ENCODE measurements around the gene NIT2.
"Not testable (repeated sequence)": the region's sequence is repeated elsewhere in the genome, so short reads cannot be mapped to it uniquely, and the experiment has no call there.

NIT2 gene

DNA sequence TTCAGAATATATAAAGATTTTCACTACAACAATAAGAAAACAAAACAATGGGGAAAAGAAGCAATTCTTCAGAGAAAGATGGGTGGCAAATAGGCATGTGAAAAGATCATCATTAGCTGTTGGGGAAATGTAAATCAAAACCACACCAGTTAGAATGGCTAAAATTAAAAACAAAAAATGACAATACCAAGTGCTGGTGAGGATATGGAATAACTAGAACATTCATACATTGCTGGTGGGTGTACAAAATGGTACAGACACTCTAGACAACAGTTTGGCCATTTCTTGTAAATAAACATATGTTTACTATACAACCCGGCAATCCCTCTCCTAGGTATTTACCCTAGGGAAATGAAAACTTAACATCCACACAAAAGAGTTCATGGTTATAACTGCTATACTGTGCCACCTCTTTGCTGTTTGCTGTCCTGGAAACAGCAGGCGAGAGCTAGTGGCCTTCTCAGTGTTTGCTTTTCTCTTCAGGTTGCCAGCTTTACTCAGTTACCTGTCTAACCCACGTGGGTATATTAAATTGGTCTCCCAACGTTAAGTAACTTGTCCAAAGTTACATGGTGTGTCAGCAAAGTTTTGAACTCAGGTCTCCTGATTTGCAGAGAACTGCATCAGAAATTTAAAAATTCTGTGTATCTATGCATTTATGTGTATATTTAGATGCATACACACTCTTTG is 4.6 kb upstream of the NIT2 start:
- H3K27me3 Mint-ChIP-seq: no peaks in the 10 kb centered on the region
- H3K4me1 Mint-ChIP-seq (ENCODE audit: low read depth): peaks cover 11% of the 10 kb centered on the region
- H3K36me3 Mint-ChIP-seq (ENCODE audit: low read depth): peaks cover 15% of the 10 kb centered on the region
- H3K9me3 Mint-ChIP-seq: peaks cover 6% of the 10 kb centered on the region
- H3K4me3 Mint-ChIP-seq: no peak overlapping the region
- H3K27ac Mint-ChIP-seq: no peak overlapping the region

DNA sequence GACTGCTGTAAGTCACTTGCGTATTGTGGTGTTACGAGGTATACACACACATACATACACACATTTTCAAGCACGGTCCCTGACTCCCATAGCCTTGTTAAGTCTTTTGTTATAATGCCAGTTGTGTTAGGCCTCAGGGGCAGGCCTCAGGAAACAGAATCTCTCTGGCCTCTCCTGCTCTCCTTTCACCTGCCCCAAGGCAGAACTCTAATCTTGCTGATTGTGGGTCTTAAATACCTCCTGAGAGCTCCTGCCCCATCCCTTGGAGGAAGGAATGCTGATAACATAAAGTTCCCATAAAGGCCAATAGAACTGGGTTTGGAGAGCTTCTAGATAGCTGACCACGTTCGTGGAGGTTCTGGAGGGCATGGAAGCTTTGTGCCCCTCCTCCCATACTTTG is 3.9 kb upstream of the NIT2 start:
- Mint-ChIP-seq H3K4me3 (no peak overlapping the region), H3K36me3 (ENCODE audit: low read depth) (peaks cover 19% of the 10 kb centered on the region), H3K27me3 (no peaks in the 10 kb centered on the region), H3K4me1 (ENCODE audit: low read depth) (peaks cover 18% of the 10 kb centered on the region), H3K27ac (no peak overlapping the region), H3K9me3 (peaks cover 6% of the 10 kb centered on the region)

DNA sequence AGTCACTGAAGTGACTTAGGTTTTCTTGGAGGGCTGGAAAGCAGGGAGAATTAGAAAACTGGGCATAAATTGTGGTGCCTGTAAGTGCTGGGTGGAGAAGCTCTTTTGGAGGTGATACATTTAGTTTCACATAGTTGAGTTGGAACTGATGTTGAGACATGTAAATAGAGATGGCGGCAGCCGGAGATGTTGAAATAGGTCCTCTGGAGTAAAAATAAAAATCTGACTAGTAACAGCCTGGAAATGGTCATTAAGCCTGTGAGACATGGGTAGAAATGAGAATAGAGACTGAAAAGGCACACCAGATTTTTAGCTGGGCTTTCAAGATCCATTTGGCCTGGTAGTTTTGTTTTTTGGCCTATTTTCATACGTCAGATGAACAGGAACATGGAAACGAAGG is 2.9 kb upstream of the NIT2 start:
- Mint-ChIP-seq H3K4me1 (ENCODE audit: low read depth) (peaks cover 25% of the 10 kb centered on the region), H3K27ac (no peak overlapping the region), H3K4me3 (no peak overlapping the region), H3K27me3 (no peaks in the 10 kb centered on the region), H3K36me3 (ENCODE audit: low read depth) (peaks cover 15% of the 10 kb centered on the region), H3K9me3 (peaks cover 5% of the 10 kb centered on the region)

DNA sequence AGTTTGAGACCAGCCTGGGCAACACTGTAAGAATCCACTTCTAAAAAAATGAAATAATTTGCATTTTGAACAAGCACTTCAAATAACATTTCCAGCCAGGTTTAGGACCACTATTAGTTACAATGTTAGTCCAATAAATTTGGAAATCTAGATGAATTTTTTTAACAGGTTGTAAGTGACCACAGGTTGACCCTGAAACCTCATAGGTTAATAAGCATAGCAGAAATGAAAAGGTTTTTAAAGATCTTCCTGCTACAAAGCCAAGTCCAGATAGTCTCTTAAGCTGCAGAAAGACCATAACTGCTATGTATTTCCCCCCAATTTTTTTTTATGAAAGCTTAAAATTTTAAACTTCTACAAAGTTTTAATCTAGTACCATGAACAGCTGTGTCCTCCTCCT is 1.5 kb upstream of the NIT2 start:
- H3K27ac Mint-ChIP-seq: no peak overlapping the region

DNA sequence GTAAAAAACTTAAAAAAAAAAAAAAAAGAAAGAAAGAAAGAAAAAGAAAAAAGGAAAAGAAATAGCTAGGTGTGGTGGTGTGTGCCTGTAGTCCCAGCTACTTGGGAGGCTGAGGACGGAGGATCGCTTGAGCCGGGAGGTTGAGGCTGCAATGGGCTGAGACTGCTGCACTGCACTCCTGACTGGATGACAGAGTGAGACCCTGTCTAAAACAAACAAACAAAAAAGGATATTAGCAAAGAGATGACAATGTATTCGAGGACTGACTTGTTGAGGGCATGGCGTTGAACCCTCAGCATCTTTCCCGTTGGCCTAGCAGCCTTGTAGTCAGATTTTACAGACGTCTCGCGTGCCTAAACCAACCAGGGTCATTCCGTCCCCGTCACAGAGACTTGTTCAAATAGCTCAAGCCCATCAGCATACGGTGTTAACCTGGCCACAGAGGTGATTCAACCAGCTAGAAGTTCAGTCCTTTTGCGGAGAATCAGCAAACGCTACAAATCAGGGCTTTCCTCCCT is 528 bp upstream of the NIT2 start:
- Mint-ChIP-seq H3K4me1 (ENCODE audit: low read depth) (peaks cover 25% of the 10 kb centered on the region), H3K27me3 (no peaks in the 10 kb centered on the region), H3K36me3 (ENCODE audit: low read depth) (peaks cover 10% of the 10 kb centered on the region), H3K4me3 (peak overlapping the region; percentile 84), H3K9me3 (no peaks in the 10 kb centered on the region), H3K27ac (peak overlapping the region; percentile 83)

More for the DNA sequence above, 1.5 kb upstream of the NIT2 start:
- Mint-ChIP-seq H3K27me3 (no peaks in the 10 kb centered on the region), H3K4me3 (no peak overlapping the region), H3K4me1 (ENCODE audit: low read depth) (peaks cover 25% of the 10 kb centered on the region), H3K9me3 (no peaks in the 10 kb centered on the region), H3K36me3 (ENCODE audit: low read depth) (peaks cover 6% of the 10 kb centered on the region)

DNA sequence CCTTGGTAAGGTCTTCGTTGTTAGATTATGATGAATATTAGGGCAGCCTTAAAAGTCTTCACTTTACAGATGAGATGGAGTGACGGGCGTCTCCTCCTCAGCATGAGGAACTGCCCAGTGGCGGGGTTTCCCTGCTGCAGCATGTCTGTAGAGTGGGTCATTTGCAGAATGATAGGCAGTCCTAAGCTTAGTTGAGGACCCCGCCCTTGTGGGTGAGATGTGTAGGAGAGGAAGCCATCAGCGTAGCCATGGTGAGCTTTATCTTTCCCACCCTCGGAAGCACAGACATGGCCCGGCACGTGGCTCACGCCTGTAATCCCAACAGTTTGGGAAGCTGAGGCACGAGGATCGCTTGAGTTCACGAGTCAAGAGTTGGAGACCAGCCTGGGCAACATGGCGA is 877 bp downstream of the NIT2 start:
- peaks cover 18% of the 10 kb centered on the region for H3K36me3 Mint-ChIP-seq (ENCODE audit: low read depth)
- peak overlapping the region; percentile 99 for H3K27ac Mint-ChIP-seq
- H3K9me3 Mint-ChIP-seq: no peaks in the 10 kb centered on the region
- peak overlapping the region; percentile 98 for H3K4me3 Mint-ChIP-seq
- H3K4me1 Mint-ChIP-seq (ENCODE audit: low read depth): peaks cover 25% of the 10 kb centered on the region
- no peaks in the 10 kb centered on the region for H3K27me3 Mint-ChIP-seq

DNA sequence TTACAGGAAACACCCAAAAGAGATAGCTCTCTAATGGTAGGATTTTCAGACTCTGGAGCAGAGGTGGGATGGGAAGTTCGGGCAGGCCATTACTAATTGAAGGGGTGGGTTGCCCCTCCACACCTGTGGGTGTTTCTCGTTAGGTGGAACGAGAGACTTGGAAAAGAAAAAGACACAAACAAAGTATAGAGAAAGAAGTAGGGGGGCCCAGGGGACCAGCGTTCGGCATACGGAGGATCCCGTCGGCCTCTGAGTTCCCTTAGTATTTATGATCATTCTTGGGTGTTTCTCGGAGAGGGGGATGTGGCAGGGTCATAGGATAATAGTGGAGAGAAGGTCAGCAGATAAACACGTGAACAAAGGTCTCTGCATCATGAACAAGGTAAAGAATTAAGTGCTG is 1.7 kb downstream of the NIT2 start:
- H3K4me3 Mint-ChIP-seq: peak overlapping the region; percentile 98
- not testable (repeated sequence) for H3K9me3 Mint-ChIP-seq, H3K27me3 Mint-ChIP-seq, H3K27ac Mint-ChIP-seq
- peaks cover 26% of the 10 kb centered on the region for H3K36me3 Mint-ChIP-seq (ENCODE audit: low read depth)
- peaks cover 25% of the 10 kb centered on the region for H3K4me1 Mint-ChIP-seq (ENCODE audit: low read depth)

DNA sequence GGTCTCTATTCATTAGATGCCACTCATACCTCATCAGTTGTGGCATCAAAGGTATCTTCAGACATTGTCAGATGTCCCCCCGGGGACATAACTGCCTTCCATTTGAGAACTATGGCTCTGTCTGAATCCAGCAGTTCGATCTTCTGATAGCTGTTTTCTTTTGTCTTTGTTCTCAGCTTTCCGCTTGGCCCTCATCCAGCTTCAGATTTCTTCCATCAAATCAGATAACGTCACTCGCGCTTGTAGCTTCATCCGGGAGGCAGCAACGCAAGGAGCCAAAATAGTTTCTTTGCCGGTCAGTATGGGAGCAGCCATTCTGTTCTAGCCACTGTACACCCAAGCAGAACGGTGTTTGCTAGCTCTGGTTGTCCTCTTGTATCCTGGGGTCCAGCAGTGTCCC is 4.4 kb downstream of the NIT2 start:
- no peaks in the 10 kb centered on the region for H3K27me3 Mint-ChIP-seq
- peaks cover 4% of the 10 kb centered on the region for H3K9me3 Mint-ChIP-seq
- peaks cover 52% of the 10 kb centered on the region for H3K36me3 Mint-ChIP-seq (ENCODE audit: low read depth)
- no peak overlapping the region for H3K4me3 Mint-ChIP-seq
- no peak overlapping the region for H3K27ac Mint-ChIP-seq
- H3K4me1 Mint-ChIP-seq (ENCODE audit: low read depth): peaks cover 24% of the 10 kb centered on the region

DNA sequence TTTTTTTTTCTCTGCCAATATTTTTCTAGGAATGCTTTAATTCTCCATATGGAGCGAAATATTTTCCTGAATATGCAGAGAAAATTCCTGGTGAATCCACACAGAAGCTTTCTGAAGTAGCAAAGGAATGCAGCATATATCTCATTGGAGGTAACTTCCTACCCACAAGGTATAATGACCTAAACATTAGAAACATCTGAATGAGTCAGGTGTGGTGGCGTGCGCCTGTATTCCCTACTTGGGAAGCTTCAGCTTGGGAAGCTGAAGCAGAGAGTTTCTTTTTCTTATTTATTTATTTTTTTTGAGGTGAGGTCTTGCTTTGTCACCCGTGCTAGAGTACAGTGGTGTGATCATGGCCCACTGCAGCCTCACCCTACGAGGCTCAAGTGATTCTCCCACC is 5.2 kb downstream of the NIT2 start:
- H3K4me3 Mint-ChIP-seq: no peak overlapping the region

DNA sequence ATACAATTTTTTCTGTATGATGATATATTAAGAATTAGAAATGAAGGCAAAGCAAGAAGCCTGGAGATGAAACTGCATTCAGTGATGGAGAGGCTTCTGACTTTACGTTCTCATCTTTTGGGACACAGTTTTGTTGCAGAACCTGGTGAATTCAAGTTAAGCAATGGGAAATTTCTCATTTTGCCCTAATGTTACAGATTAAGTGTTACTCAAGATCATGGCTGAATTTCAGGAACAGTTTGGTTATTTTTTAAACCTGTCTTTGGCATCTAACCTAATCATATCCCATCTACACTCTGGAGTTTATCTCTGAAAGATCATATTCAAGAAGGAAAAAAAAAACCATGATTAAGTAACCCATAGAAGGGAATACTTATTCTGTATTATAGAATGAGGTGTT is 6.0 kb downstream of the NIT2 start:
- H3K4me3 Mint-ChIP-seq: no peak overlapping the region
- H3K36me3 Mint-ChIP-seq (ENCODE audit: low read depth): peaks cover 60% of the 10 kb centered on the region
- peaks cover 12% of the 10 kb centered on the region for H3K4me1 Mint-ChIP-seq (ENCODE audit: low read depth)
- no peak overlapping the region for H3K27ac Mint-ChIP-seq
- no peaks in the 10 kb centered on the region for H3K27me3 Mint-ChIP-seq
- peaks cover 4% of the 10 kb centered on the region for H3K9me3 Mint-ChIP-seq

More for the DNA sequence above, 5.2 kb downstream of the NIT2 start:
- peaks cover 18% of the 10 kb centered on the region for H3K4me1 Mint-ChIP-seq (ENCODE audit: low read depth)
- no peaks in the 10 kb centered on the region for H3K27me3 Mint-ChIP-seq
- H3K36me3 Mint-ChIP-seq (ENCODE audit: low read depth): peaks cover 60% of the 10 kb centered on the region
- H3K27ac Mint-ChIP-seq: no peak overlapping the region
- H3K9me3 Mint-ChIP-seq: peaks cover 4% of the 10 kb centered on the region

DNA sequence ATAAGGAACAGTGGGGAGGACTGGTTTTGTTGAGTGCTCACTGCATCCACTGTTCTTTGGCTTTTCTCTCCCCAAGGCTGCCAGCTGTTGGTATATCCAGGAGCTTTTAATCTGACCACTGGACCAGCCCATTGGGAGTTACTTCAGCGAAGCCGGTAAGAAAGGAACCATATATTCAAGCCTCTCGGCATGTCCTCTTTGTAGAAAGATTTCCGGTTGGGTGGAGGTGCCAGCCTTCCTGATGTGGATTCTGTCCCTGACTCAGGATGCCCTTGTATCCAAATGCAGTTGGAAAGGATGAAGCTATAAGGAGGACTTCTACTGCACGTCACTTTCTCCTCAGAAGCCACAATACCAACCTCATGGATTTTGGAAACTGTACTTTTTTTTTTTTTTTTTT is 14.2 kb downstream of the NIT2 start:
- H3K9me3 Mint-ChIP-seq: peaks cover 6% of the 10 kb centered on the region
- no peaks in the 10 kb centered on the region for H3K4me1 Mint-ChIP-seq (ENCODE audit: low read depth)
- peaks cover 79% of the 10 kb centered on the region for H3K36me3 Mint-ChIP-seq (ENCODE audit: low read depth)
- no peaks in the 10 kb centered on the region for H3K27me3 Mint-ChIP-seq
- H3K27ac Mint-ChIP-seq: no peak overlapping the region
- no peak overlapping the region for H3K4me3 Mint-ChIP-seq

DNA sequence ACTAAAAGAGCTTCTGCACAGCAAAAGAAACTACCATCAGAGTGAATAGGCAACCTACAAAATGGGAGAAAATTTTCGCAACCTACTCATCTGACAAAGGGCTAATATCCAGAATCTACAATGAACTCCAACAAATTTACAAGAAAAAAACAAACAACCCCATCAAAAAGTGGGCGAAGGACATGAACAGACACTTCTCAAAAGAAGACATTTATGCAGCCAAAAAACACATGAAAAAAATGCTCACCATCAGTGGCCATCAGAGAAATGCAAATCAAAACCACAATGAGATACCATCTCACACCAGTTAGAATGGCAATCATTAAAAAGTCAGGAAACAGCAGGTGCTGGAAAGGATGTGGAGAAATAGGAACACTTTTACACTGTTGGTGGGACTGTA is 17.2 kb downstream of the NIT2 start:
- H3K4me3 Mint-ChIP-seq; H3K27me3 Mint-ChIP-seq; H3K4me1 Mint-ChIP-seq (ENCODE audit: low read depth); H3K9me3 Mint-ChIP-seq; H3K27ac Mint-ChIP-seq: not testable (repeated sequence)
- H3K36me3 Mint-ChIP-seq (ENCODE audit: low read depth): peaks cover 79% of the 10 kb centered on the region

DNA sequence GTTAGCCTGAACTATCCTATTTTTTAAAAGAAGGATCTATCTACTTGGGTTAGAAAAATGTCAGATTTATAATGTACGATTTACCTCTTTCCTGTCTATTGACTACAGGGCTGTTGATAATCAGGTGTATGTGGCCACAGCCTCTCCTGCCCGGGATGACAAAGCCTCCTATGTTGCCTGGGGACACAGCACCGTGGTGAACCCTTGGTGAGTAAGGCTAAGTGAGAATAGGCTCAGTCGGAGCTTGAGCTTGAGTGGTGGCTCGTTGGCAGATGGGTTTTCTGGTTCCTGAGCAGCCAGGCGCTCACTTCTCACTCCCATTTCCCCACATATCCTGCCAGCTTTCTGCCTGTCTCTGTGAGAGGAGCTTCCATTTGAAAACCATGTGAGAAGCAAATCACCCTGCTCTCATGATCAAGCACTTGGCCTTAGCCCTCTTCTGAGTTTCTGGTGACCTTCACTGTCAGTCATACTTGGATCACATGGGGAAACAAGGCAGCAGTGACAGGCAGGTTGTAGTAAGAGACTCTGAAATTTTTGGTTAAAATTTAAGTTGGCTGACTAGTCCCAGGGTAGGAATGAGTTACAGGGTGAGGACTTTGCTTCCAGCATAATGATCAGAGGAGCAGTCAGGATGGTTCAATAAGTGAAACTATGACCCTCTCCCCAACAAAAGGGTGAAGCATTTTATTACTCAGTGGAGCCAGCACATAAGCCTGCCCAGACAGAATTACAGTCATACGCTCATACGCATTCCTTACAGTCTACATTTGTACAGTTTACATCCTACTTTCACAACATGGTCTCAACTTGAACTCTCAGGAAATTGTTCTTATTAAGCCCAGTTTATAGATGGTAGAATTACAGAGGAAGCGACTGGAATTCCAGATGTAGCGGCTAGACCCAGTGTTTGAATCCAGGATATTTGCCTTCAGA is 18.0 kb downstream of the NIT2 start:
- Mint-ChIP-seq H3K4me3 (no peak overlapping the region), H3K27me3 (no peaks in the 10 kb centered on the region), H3K27ac (no peak overlapping the region), H3K36me3 (ENCODE audit: low read depth) (peaks cover 78% of the 10 kb centered on the region), H3K4me1 (ENCODE audit: low read depth) (no peaks in the 10 kb centered on the region), H3K9me3 (peaks cover 6% of the 10 kb centered on the region)

DNA sequence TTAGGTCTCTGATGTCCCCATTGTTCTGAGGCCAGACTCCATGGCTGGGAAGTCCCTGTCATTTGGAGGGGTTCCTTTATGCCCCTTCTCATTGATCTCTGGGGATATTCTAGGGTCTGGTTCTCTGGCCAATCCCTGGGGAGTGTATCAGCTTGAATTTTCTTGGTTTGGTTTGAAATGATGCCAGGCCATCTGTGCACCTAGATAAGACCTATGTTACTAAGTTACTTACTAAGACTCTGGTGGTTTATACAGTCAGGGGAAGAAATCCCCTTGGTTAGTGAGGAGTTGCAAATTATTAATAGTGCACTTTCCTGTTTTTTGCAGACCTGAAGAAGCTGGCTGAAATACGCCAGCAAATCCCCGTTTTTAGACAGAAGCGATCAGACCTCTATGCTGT is 20.3 kb downstream of the NIT2 start:
- Mint-ChIP-seq H3K4me1 (ENCODE audit: low read depth) (no peaks in the 10 kb centered on the region), H3K27me3 (no peaks in the 10 kb centered on the region), H3K27ac (no peak overlapping the region), H3K9me3 (peaks cover 4% of the 10 kb centered on the region), H3K36me3 (ENCODE audit: low read depth) (peaks cover 77% of the 10 kb centered on the region), H3K4me3 (no peak overlapping the region)

DNA sequence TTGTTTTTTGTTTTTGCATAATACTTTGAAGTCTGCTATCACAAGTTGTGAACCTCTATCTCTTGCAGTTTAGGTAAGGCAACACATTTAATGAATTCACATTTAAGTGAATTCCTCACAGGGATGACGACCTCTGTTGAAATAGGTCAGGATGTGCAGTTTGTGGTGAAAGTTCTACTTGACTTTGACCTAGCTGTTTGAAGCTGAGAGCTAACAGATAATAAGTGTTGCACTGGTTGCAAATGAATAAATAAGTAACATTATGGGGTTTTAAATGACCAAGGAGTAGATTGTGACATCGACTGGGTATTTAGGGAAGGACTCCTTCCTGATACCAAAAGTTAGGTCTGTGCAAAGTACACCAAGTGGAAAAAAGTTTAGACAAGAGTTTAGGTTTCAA is 23.9 kb downstream of the NIT2 start:
- H3K27ac Mint-ChIP-seq: no peak overlapping the region
- no peaks in the 10 kb centered on the region for H3K27me3 Mint-ChIP-seq
- no peaks in the 10 kb centered on the region for H3K4me1 Mint-ChIP-seq (ENCODE audit: low read depth)
- no peaks in the 10 kb centered on the region for H3K9me3 Mint-ChIP-seq
- H3K4me3 Mint-ChIP-seq: no peak overlapping the region
- peaks cover 79% of the 10 kb centered on the region for H3K36me3 Mint-ChIP-seq (ENCODE audit: low read depth)
